PFSK-1 (cell line): Measurements from ENCODE around the gene DCUN1D2.

Experiments used
- FOXP2 ChIP-seq: optimal IDR thresholded peaks from 2 replicates; pipeline ENCODE3; 2011; ENCODE audit warnings: borderline replicate concordance, control low read depth, inconsistent platforms; ENCODE audit not compliant: insufficient read depth; ENCODE audit errors: extremely low read length, extremely low read depth
- POLR2AphosphoS5 ChIP-seq: IDR thresholded peaks from 2 replicates; pipeline ENCODE4 v1.6.1; 2012; ENCODE audit warnings: low read depth, mild to moderate bottlenecking, control low read depth, low read length, moderate library complexity
- REST ChIP-seq, 2 experiments: IDR thresholded peaks; 2 replicates each; pipeline versions ENCODE4 v1.6.1 to v1.8.0; 2011 to 2012; ENCODE audit warnings: low read depth in 2 of 2, low read length in 2 of 2, control low read depth in 1 of 2, inconsistent platforms in 1 of 2, mild to moderate bottlenecking in 1 of 2, moderate library complexity in 1 of 2; ENCODE audit not compliant: insufficient read depth in 1 of 2

GRCh38 chr13:113425941-113426590 is 64.4 kb downstream of the DCUN1D2 start:
- TF ChIP-seq POLR2AphosphoS5 (no peak), FOXP2 (no peak), REST (IDR thresholded peaks at IDR 0.05; ENCODE audit: insufficient read depth in 1 of 2, low read depth in 2 of 2, low read length in 2 of 2) (no peak)
